DOHH2 (cell line): ENCODE results near the gene GIMAP2.

Experiments
- EZH2phosphoT487 ChIP-seq: fragments of 200-600 bp; sonication (generic); IDR thresholded peaks from 2 replicates; pipeline ENCODE4 v1.6.1; 2017; ENCODE audit warnings: borderline replicate concordance, mild to moderate bottlenecking, antibody characterized with exemption, low read length, moderate library complexity, mixed read lengths
- TF ChIP-seq, protein P1 (sequence below): fragments of 200-600 bp; sonication (generic); IDR thresholded peaks from one replicate; pipeline ENCODE4 v1.5.1; 2014; ENCODE audit warnings: antibody characterized with exemption, mild to moderate bottlenecking, low read depth, low read length; ENCODE audit not compliant: poor library complexity, severe bottlenecking

- TF ChIP-seq, protein P1, sequence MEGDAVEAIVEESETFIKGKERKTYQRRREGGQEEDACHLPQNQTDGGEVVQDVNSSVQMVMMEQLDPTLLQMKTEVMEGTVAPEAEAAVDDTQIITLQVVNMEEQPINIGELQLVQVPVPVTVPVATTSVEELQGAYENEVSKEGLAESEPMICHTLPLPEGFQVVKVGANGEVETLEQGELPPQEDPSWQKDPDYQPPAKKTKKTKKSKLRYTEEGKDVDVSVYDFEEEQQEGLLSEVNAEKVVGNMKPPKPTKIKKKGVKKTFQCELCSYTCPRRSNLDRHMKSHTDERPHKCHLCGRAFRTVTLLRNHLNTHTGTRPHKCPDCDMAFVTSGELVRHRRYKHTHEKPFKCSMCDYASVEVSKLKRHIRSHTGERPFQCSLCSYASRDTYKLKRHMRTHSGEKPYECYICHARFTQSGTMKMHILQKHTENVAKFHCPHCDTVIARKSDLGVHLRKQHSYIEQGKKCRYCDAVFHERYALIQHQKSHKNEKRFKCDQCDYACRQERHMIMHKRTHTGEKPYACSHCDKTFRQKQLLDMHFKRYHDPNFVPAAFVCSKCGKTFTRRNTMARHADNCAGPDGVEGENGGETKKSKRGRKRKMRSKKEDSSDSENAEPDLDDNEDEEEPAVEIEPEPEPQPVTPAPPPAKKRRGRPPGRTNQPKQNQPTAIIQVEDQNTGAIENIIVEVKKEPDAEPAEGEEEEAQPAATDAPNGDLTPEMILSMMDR, result no peak
- TF ChIP-seq EZH2phosphoT487, result no peak
These were observed 43.1 kb downstream of the GIMAP2 start for GRCh38 chr7:150728609-150729008.
